GM06990 (cell line): ENCODE results near the gene TPX2.

Source experiments
- DNase-seq: peaks from one replicate; pipeline ENCODE4 v3.0.0-alpha.2; 2011; ENCODE audit not compliant: insufficient read length; ENCODE audit errors: extremely low read depth
- H3K27me3 ChIP-seq: replicated peaks from 2 replicates; pipeline ENCODE4 v1.6.0; 2011; ENCODE audit warnings: low read length; ENCODE audit not compliant: control insufficient read depth, insufficient read depth
- H3K36me3 ChIP-seq: 2 replicates; pipeline ENCODE4 v1.5.1; 2011; ENCODE audit warnings: low read length; ENCODE audit not compliant: control insufficient read depth, insufficient read depth
- H3K4me3 ChIP-seq: replicated peaks from 2 replicates; pipeline ENCODE4 v1.5.1; 2011; ENCODE audit warnings: low read depth, mild to moderate bottlenecking, control low read depth, low read length
- TF ChIP-seq, protein P1 (sequence below): IDR thresholded peaks from 2 replicates; pipeline ENCODE4 v1.5.1; 2011; ENCODE audit warnings: low read length, control low read depth, mild to moderate bottlenecking, inconsistent platforms; ENCODE audit not compliant: insufficient read depth, poor library complexity, severe bottlenecking

Gene TPX2

DNA sequence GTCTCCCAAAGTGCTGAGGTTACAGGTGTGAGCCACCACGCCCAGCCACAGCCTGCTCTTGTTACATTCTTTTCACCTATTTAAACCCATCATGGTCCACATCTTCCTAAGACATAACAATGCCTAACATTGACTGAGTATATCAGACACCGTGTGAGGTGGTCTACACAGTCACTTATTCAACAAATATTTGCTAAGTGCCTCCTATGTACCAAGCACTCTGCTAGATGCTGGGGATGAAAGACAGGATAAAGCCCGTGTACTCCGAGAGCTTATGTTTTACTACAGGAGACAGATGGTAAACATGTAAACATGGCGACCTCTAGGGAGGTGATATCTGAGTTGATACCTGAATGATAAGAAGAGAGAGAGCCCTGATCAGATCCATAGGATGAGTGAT is 29.2 kb upstream of the TPX2 start:
- H3K36me3 ChIP-seq = peaks cover 9% of the 10 kb centered on the region
- H3K4me3 ChIP-seq = no peak overlapping the region
- no peaks in the 10 kb centered on the region for H3K27me3 ChIP-seq
- no peak for DNase-seq
- TF ChIP-seq, protein P1, sequence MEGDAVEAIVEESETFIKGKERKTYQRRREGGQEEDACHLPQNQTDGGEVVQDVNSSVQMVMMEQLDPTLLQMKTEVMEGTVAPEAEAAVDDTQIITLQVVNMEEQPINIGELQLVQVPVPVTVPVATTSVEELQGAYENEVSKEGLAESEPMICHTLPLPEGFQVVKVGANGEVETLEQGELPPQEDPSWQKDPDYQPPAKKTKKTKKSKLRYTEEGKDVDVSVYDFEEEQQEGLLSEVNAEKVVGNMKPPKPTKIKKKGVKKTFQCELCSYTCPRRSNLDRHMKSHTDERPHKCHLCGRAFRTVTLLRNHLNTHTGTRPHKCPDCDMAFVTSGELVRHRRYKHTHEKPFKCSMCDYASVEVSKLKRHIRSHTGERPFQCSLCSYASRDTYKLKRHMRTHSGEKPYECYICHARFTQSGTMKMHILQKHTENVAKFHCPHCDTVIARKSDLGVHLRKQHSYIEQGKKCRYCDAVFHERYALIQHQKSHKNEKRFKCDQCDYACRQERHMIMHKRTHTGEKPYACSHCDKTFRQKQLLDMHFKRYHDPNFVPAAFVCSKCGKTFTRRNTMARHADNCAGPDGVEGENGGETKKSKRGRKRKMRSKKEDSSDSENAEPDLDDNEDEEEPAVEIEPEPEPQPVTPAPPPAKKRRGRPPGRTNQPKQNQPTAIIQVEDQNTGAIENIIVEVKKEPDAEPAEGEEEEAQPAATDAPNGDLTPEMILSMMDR = no peak

- Histone ChIP-seq H3K27me3 (no peaks in the 10 kb centered on the region), H3K4me3 (no peak overlapping the region), H3K36me3 (peaks cover 9% of the 10 kb centered on the region)
- TF ChIP-seq, protein P1 = no peak
- no peak for DNase-seq
Observed at GRCh38 chr20:31710423-31711108, 28.5 kb upstream of the TPX2 start.

- Histone ChIP-seq H3K27me3 (no peaks in the 10 kb centered on the region), H3K4me3 (no peak overlapping the region), H3K36me3 (peaks cover 9% of the 10 kb centered on the region)
- TF ChIP-seq, protein P1 = no peak
- no peak for DNase-seq
Observed at GRCh38 chr20:31711179-31712111, 27.6 kb upstream of the TPX2 start.

DNA sequence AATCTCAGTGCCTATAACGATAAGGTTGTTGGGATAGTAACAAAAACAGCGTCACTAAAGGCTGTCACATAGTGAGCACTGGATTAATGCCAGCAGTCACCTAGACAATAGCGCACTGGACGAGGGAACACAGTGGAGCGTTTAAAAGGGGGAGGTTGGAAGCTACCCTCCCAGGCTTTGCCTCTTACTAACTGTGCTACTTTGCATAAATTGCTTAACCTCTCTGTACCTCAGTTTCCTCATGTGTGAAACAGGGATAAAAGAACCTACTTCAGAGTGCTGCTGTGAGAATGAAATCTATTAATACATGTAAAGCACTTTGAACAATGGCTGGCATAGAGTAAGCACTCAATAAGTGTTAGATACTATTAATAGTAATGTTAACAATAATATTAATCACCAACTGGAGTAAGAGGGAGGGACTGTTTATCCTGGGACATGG is 27.0 kb upstream of the TPX2 start:
- TF ChIP-seq, protein P1 = no peak
- no peak overlapping the region for H3K4me3 ChIP-seq
- no peak for DNase-seq
- peaks cover 8% of the 10 kb centered on the region for H3K36me3 ChIP-seq
- H3K27me3 ChIP-seq = no peaks in the 10 kb centered on the region

DNA sequence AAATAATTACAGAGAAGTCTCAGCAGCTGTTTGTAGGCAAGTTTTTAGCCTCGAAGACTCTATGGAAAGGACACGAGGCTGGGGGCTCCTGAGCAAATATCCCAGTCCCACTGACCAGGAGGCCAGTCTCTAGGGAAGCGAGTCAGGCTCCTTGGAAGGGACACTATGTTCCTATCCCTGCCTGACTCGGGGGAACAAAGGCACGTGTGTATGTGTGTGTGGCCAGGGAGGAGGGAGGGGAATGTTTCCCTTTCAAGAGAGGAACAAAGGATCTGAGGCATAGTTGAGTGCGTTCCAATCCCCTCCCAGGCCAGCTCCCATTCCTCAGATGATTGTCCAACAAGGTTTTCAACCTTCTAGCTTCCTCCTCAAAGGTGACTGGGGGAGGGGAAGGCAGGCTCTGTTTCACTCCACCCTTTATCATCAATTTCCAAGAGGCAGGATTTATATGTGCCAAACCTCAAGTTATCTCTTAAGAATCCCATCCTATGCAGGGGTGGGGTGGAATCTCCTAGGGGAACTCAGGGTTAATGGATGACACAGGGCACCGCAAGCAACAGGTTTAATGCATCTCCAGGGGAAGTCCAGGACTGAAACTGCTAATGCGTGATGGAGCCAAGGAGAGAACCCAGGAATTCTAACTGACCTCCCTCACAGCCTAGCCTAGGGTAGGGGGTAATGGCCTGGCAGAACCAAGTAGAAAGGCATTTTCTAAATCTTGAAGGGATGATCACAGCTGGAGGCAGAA is 26.4 kb upstream of the TPX2 start:
- Histone ChIP-seq H3K4me3 (no peak overlapping the region), H3K36me3 (peaks cover 8% of the 10 kb centered on the region), H3K27me3 (no peaks in the 10 kb centered on the region)
- no peak for DNase-seq
- TF ChIP-seq, protein P1 = no peak
